Hepatocyte (in vitro differentiated cells): ENCODE results near the gene KDM4B. TPM values are rescaled to one million over a fixed set of nuclear protein-coding genes. Genes with fewer than 3 reads are reported as not detected.

Experiments used
- DNase-seq: peaks from one replicate; pipeline ENCODE4 v3.0.0-alpha.2; 2016; ENCODE audit warnings: low spot score
- H2AFZ ChIP-seq: fragments of 200-600 bp; sonication (generic); 2 replicates; pipeline ENCODE4 v1.6.0; 2016; ENCODE audit warnings: antibody characterized with exemption, mild to moderate bottlenecking
- H3K27ac ChIP-seq: fragments of 200-600 bp; sonication (generic); 2 replicates; pipeline ENCODE4 v1.5.1; 2016; ENCODE audit warnings: mild to moderate bottlenecking
- H3K27me3 ChIP-seq: fragments of 200-600 bp; sonication (generic); 2 replicates; pipeline ENCODE4 v1.6.1; 2016
- H3K36me3 ChIP-seq: fragments of 200-600 bp; sonication (generic); replicated peaks from 2 replicates; pipeline ENCODE4 v1.5.1; 2016; ENCODE audit warnings: low read depth; ENCODE audit not compliant: insufficient read depth
- H3K4me1 ChIP-seq: fragments of 200-600 bp; sonication (generic); 2 replicates; pipeline ENCODE4 v1.5.1; 2016; ENCODE audit warnings: mild to moderate bottlenecking, moderate library complexity; ENCODE audit not compliant: insufficient read depth
- H3K4me2 ChIP-seq: fragments of 200-600 bp; sonication (generic); 2 replicates; pipeline ENCODE4 v1.6.0; 2016
- H3K4me3 ChIP-seq: fragments of 200-600 bp; sonication (generic); 2 replicates; pipeline ENCODE4 v1.5.1; 2016; ENCODE audit warnings: mild to moderate bottlenecking
- H3K79me2 ChIP-seq: fragments of 200-600 bp; sonication (generic); 2 replicates; pipeline ENCODE4 v1.6.0; 2017; ENCODE audit warnings: mild to moderate bottlenecking
- H3K9me2 ChIP-seq: fragments of 200-600 bp; sonication (generic); replicated peaks from 2 replicates; pipeline ENCODE4 v1.6.0; 2017; ENCODE audit warnings: mild to moderate bottlenecking; ENCODE audit not compliant: insufficient read depth
- H3K9me3 ChIP-seq: fragments of 200-600 bp; sonication (generic); 2 replicates; pipeline ENCODE4 v1.5.1; 2016; ENCODE audit warnings: low read depth, mild to moderate bottlenecking
- H4K20me1 ChIP-seq: fragments of 200-600 bp; sonication (generic); 2 replicates; pipeline ENCODE4 v1.6.0; 2016; ENCODE audit warnings: mild to moderate bottlenecking; ENCODE audit not compliant: insufficient read depth, poor library complexity, severe bottlenecking
- CTCF ChIP-seq: fragments of 200-600 bp; sonication (generic); IDR thresholded peaks from 2 replicates; pipeline ENCODE4 v1.5.1; 2016; ENCODE audit warnings: antibody characterized with exemption, mild to moderate bottlenecking; ENCODE audit not compliant: poor library complexity
- EZH2 ChIP-seq: fragments of 200-600 bp; sonication (generic); IDR thresholded peaks from 2 replicates; pipeline ENCODE4 v1.6.1; 2016; ENCODE audit warnings: antibody characterized with exemption, mild to moderate bottlenecking, borderline replicate concordance
- EZH2phosphoT487 ChIP-seq: fragments of 200-600 bp; sonication (generic); IDR thresholded peaks from one replicate; pipeline ENCODE4 v1.6.1; 2018; ENCODE audit warnings: antibody characterized with exemption, mild to moderate bottlenecking, low read depth, moderate library complexity; ENCODE audit not compliant: unreplicated experiment, severe bottlenecking
- WGBS: methylation state at CpG from one replicate; pipeline ENCODE4 v1.1.6; 2016; ENCODE audit warnings: low lambda C conversion rate; ENCODE audit errors: missing lambda C conversion rate; 5-methylcytosine and 5-hydroxymethylcytosine counted together
- polyA plus RNA-seq: library from polyadenylated mRNA; unstranded; fragments of >200 nt; fragmentation: Nextera tagmentation; extraction: Ambion mirVana; gene quantifications from 2 replicates; pipeline ENCODE4 v1.2.1, GENCODE V29; 2016
- total RNA-seq: library from RNA; depleted of rRNA; stranded (reverse); fragments of >200 nt; gene quantifications from 2 replicates; pipeline ENCODE4 v1.2.3, GENCODE V29; 2014

The KDM4B gene
- total and polyA plus RNA-seq, 2 experiments from 2014 or later: 22.2 to 29.6 TPM

GRCh38 chr19:5048727-5049553 is 80.0 kb downstream of the KDM4B start:
- Histone ChIP-seq H3K9me2 (no peaks in the 10 kb centered on the region), H3K9me3 (no peaks in the 10 kb centered on the region), H4K20me1 (peaks cover 16% of the 10 kb centered on the region), H2AFZ (no peak overlapping the region), H3K4me3 (no peak overlapping the region), H3K4me2 (peak overlapping the region; percentile 67), H3K4me1 (peaks cover 31% of the 10 kb centered on the region), H3K27ac (peak overlapping the region; percentile 51), H3K36me3 (no peaks in the 10 kb centered on the region), H3K27me3 (no peaks in the 10 kb centered on the region), H3K79me2 (peaks cover 21% of the 10 kb centered on the region)
- WGBS: 87% methylated on average over 21 of the region's 36 CpGs
- TF ChIP-seq EZH2phosphoT487 (no peak), EZH2 (no peak), CTCF (no peak)
- DNase-seq: peak; percentile 71

- Histone ChIP-seq H3K4me1 (peaks cover 31% of the 10 kb centered on the region), H3K27ac (no peak overlapping the region), H3K27me3 (no peaks in the 10 kb centered on the region), H3K9me3 (no peaks in the 10 kb centered on the region), H2AFZ (no peak overlapping the region), H3K9me2 (no peaks in the 10 kb centered on the region), H3K36me3 (no peaks in the 10 kb centered on the region), H4K20me1 (peaks cover 16% of the 10 kb centered on the region), H3K79me2 (peaks cover 21% of the 10 kb centered on the region), H3K4me2 (no peak overlapping the region), H3K4me3 (no peak overlapping the region)
- 86% methylated on average over 6 of the region's 9 CpGs for WGBS
- TF ChIP-seq EZH2 (no peak), CTCF (no peak), EZH2phosphoT487 (no peak)
- DNase-seq: no peak
Observed at GRCh38 chr19:5049561-5049960, 80.6 kb downstream of the KDM4B start.

GRCh38 chr19:5050067-5050656 is 81.2 kb downstream of the KDM4B start:
- no peak for DNase-seq
- Histone ChIP-seq H3K4me1 (peaks cover 31% of the 10 kb centered on the region), H3K27ac (no peak overlapping the region), H3K79me2 (peaks cover 17% of the 10 kb centered on the region), H3K4me2 (no peak overlapping the region), H4K20me1 (peaks cover 16% of the 10 kb centered on the region), H3K27me3 (no peaks in the 10 kb centered on the region), H2AFZ (no peak overlapping the region), H3K4me3 (no peak overlapping the region), H3K9me2 (no peaks in the 10 kb centered on the region), H3K36me3 (no peaks in the 10 kb centered on the region), H3K9me3 (no peaks in the 10 kb centered on the region)
- 95% methylated on average over 16 of the region's 16 CpGs for WGBS
- TF ChIP-seq EZH2phosphoT487: no peak
- TF ChIP-seq EZH2: no peak
- no peak for TF ChIP-seq CTCF
